Gastrocnemius medialis (tissue), 4 donors: ENCODE results near the gene TMEM164. TPM values are rescaled to one million over a fixed set of nuclear protein-coding genes. Genes with fewer than 3 reads are reported as not detected.

Experiments used
- ATAC-seq, 2 donors: fragments of 150-250 bp; one replicate each; pipeline ENCODE4 v1.9.1; 2016
- DNase-seq, 2 donors: peaks; one replicate each; pipeline ENCODE4 v3.0.0-alpha.2; 2019
- H3K27ac ChIP-seq, 4 donors: fragments of 200-600 bp; sonication (generic); 1 replicate in 1 of 4; 2 replicates in 3 of 4; pipeline ENCODE4 v1.5.1; 2016 to 2018; ENCODE audit warnings: mild to moderate bottlenecking in 2 of 4, moderate library complexity in 1 of 4
- H3K27me3 ChIP-seq, 3 donors: fragments of 200-600 bp; sonication (generic) in 2 of 3; 1 replicate in 1 of 3; 2 replicates in 2 of 3; pipeline versions ENCODE4 v1.5.1 to v1.6.0; 2016 to 2019; ENCODE audit warnings: mild to moderate bottlenecking in 1 of 3, moderate library complexity in 1 of 3
- H3K36me3 ChIP-seq, 2 donors: fragments of 200-600 bp; sonication (generic) in 1 of 2; one replicate each; pipeline ENCODE4 v1.5.1; 2017 to 2018
- H3K4me1 ChIP-seq, 2 donors: fragments of 200-600 bp; sonication (generic) in 1 of 2; one replicate each; pipeline ENCODE4 v1.5.1; 2016 to 2017; ENCODE audit warnings: mild to moderate bottlenecking in 2 of 2
- H3K4me3 ChIP-seq, 4 donors: fragments of 200-600 bp; sonication (generic) in 3 of 4; 1 replicate in 1 of 4; 2 replicates in 3 of 4; pipeline ENCODE4 v1.5.1; 2016 to 2019; ENCODE audit warnings: mild to moderate bottlenecking in 2 of 4
- H3K9me3 ChIP-seq, 3 donors: fragments of 200-600 bp; sonication (generic) in 2 of 3; 1 replicate in 1 of 3; 2 replicates in 2 of 3; pipeline ENCODE4 v1.5.1; 2016 to 2019
- POLR2A ChIP-seq, 2 donors: fragments of 450-650 bp; IDR thresholded peaks; one replicate each; pipeline ENCODE4 v1.6.1; 2017; ENCODE audit warnings: antibody characterized with exemption in 2 of 2, mild to moderate bottlenecking in 2 of 2, moderate library complexity in 2 of 2
- in situ Hi-C, 4 donors: fragments of 200-750 bp; cut with MboI; loops; one replicate each; pipeline versions ENCODE4 v1.15.0 to v1.8.0; 2017; ENCODE audit warnings: low sequenced_read_pairs in 4 of 4
- intact Hi-C: fragments of 100-400 bp; cut with DNase I; formaldehyde crosslinking; loops from one replicate; pipeline ENCODE4 v1.15.1; 2023; ENCODE audit warnings: low total_unique reads
- total RNA-seq, 4 donors: library from RNA; depleted of rRNA; stranded (reverse); fragments of >200 nt; gene quantifications; one replicate each; pipeline versions ENCODE4 v1.1.0 to v1.2.3, GENCODE V29; 2016
- TF ChIP-seq, protein P1 (sequence below), 5 experiments: fragments of 450-650 bp in 3 of 5; fragments of 200-600 bp in 2 of 5; sonication (generic) in 2 of 5; IDR thresholded peaks in 4 of 5; conservative IDR thresholded peaks in 1 of 5; 1 replicate in 4 of 5; 2 replicates in 1 of 5; pipeline ENCODE4 v1.5.1; 2016 to 2019; ENCODE audit warnings: antibody characterized with exemption in 5 of 5, mild to moderate bottlenecking in 3 of 5, moderate library complexity in 3 of 5

The TMEM164 gene
- total RNA-seq, 4 donors from 2014 or later = 40.1 to 61.2 (median 47.3) TPM

DNA sequence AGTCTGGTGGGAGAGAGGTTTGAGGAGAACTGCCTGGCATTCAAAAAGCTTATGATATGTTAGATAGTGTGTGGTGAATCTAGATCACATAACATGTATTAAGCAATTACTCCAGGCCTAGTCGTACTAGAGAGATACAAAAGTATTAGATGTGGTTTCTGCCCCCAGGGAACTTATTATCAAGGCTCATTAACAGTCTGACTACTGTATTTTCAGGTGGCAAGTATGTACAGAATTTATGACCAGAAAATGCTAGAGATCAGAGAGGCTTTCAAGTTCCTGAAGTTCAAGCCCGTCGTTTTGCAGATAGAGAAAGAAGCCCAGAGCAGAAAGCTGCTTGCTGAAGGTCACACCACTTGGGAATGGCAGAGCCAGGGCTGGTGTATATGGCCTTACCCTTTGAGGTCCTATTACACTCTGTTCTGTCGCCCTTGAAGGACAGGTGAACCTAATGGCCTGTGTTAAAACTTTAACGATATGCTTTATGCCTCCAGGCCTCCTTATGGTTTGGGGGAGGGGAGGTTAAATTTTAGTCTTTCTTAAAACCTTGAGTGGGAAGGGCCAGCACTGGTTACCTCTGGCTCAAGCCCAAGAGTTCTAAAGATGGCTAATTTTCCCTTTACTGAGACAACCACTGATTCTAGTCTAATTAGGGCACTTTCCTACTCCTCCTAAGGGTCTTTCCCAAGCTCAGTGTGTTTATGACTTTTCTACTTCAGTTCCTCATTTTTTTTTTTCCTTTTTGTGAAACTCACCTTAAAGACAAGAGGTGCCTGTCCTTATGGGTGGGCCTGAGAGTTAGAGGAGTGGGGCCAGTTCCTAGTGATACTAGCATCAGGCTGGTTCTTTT is 19.9 kb downstream of the TMEM164 start:
- no peaks in the 10 kb centered on the region for H3K36me3 ChIP-seq
- no peak for TF ChIP-seq POLR2A (IDR thresholded peaks at IDR 0.05)
- TF ChIP-seq, protein P1, sequence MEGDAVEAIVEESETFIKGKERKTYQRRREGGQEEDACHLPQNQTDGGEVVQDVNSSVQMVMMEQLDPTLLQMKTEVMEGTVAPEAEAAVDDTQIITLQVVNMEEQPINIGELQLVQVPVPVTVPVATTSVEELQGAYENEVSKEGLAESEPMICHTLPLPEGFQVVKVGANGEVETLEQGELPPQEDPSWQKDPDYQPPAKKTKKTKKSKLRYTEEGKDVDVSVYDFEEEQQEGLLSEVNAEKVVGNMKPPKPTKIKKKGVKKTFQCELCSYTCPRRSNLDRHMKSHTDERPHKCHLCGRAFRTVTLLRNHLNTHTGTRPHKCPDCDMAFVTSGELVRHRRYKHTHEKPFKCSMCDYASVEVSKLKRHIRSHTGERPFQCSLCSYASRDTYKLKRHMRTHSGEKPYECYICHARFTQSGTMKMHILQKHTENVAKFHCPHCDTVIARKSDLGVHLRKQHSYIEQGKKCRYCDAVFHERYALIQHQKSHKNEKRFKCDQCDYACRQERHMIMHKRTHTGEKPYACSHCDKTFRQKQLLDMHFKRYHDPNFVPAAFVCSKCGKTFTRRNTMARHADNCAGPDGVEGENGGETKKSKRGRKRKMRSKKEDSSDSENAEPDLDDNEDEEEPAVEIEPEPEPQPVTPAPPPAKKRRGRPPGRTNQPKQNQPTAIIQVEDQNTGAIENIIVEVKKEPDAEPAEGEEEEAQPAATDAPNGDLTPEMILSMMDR (IDR thresholded peaks at IDR 0.05 in 4 of 5, conservative IDR thresholded peaks at IDR 0.05 in 1 of 5) = no peak
- peak in 1 of 2 donors; percentile 47 for DNase-seq
- peak overlapping the region; percentile 74 to 84 (median 79) for H3K27ac ChIP-seq
- in situ Hi-C loops (no loop called here), intact Hi-C loops (loop anchor here (2.0 to 5.0 kb wide), 2 partner anchors 32 to 119 kb away; no protein-coding TSS in a partner anchor)
- peak; percentile 45 to 76 for ATAC-seq
- H3K4me3 ChIP-seq = no peak overlapping the region
- H3K9me3 ChIP-seq = no peaks in the 10 kb centered on the region
- peaks cover 33 to 39% of the 10 kb centered on the region in 2 donors for H3K4me1 ChIP-seq
- H3K27me3 ChIP-seq = peaks cover 0 to 3% (median 0%) of the 10 kb centered on the region in 3 donors

DNA sequence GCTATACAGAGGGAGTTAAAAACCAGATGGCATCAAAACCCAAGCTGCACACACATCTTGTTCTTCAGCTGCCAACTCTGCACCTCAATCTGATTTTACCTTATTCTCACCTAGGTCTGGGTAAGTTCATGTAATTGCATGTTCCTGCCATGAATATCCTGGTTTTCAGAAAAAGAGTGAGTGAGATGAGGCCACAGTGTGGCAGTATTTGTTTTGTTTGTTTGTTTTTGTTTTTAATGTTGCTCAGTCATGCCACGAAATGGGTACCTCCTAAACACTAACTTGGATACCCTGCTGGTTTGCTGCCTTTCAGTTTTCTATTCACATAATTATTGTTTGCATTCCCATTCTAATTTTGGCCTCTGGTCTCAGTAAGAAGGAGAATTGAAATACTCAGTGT is 22.5 kb downstream of the TMEM164 start:
- in situ Hi-C loops = no loop called here
- Histone ChIP-seq H3K9me3 (no peaks in the 10 kb centered on the region), H3K27me3 (peaks cover 0 to 3% (median 0%) of the 10 kb centered on the region in 3 donors), H3K4me3 (no peak overlapping the region), H3K4me1 (peaks cover 24 to 26% of the 10 kb centered on the region in 2 donors), H3K27ac (peak overlapping the region; percentile 52 to 84 (median 72)), H3K36me3 (no peaks in the 10 kb centered on the region)
- DNase-seq (no peak), ATAC-seq (no peak)
- TF ChIP-seq, protein P1 (IDR thresholded peaks at IDR 0.05 in 4 of 5, conservative IDR thresholded peaks at IDR 0.05 in 1 of 5) = no peak
- no peak for TF ChIP-seq POLR2A (IDR thresholded peaks at IDR 0.05)
- intact Hi-C loops = no loop called here

DNA sequence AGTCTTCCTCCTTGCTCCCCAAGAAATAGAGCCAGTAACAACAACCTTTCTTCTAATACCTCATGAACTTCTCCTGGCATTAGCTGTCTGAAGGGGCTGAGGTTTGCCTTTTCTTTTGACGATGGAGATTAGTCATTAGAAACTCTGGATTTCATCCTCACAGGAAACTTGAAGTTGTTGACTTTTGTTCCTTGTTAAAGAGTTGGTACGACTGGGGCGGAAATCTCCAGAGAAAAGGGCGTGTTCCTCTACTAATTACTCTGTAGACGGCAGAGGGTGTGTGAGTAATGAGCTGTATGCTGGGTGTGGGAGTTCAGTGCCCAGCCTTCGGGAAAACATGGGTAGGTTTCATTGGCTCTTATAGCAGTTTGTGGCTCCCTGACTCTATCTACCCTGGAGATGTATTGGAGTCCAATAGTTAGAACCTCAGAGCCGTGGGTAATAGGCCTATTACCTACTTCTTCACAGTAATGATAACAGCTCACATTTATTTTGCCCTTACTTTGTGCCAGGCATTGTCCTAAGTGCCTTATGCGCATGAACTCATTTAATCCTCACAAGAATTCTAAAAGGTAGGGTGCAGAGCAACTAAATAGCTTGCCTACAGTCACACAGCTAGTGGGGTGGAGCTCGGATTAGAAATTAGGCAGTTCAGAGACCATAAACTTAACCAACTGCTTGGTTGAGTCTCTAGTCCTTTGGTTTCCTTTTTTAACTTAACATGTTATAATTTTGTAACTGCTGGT is 23.4 kb downstream of the TMEM164 start:
- in situ Hi-C loops = no loop called here
- TF ChIP-seq, protein P1 (IDR thresholded peaks at IDR 0.05 in 4 of 5, conservative IDR thresholded peaks at IDR 0.05 in 1 of 5) = no peak
- no peak for TF ChIP-seq POLR2A (IDR thresholded peaks at IDR 0.05)
- Histone ChIP-seq H3K27ac (peak overlapping the region; percentile 52 to 84 (median 72)), H3K27me3 (peaks cover 0 to 3% (median 0%) of the 10 kb centered on the region in 3 donors), H3K36me3 (no peaks in the 10 kb centered on the region), H3K4me3 (no peak overlapping the region), H3K9me3 (no peaks in the 10 kb centered on the region), H3K4me1 (peaks cover 18 to 23% of the 10 kb centered on the region in 2 donors)
- intact Hi-C loops = no loop called here
- ATAC-seq (no peak), DNase-seq (no peak)

DNA sequence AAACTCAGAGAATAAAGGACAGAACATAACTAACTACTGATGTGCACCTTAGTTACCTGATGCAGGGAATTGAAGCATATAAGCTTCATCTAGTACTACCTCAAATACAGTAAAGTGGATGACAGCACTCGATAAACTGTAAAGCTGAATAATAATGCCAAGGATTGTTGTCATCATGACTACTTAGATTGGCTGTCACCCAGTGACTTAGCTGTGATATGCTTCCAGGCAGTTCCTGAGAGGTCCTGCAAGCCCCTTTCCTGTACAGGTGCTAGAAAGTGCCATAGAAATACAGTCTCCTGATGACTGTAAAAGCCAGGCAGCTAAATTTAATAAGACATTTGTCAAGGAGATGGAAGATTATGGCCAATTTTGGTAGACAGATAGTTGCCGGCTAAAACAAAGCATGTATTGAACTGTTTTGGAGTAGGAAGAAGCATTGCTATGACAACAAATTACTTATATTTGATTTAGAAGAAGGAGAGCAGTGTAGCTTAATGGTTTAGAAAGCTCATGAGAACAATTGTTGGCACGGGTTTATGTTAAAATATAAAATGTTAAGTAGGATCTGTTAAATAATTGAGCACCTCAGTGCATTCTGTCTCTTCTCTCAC is 29.7 kb downstream of the TMEM164 start:
- DNase-seq (no peak), ATAC-seq (no peak)
- no peak for TF ChIP-seq POLR2A (IDR thresholded peaks at IDR 0.05)
- TF ChIP-seq, protein P1 (IDR thresholded peaks at IDR 0.05 in 4 of 5, conservative IDR thresholded peaks at IDR 0.05 in 1 of 5) = no peak
- Histone ChIP-seq H3K27ac (peak overlapping the region in 3 of 4 donors; percentile 0 to 72 (median 55)), H3K9me3 (no peaks in the 10 kb centered on the region), H3K27me3 (no peaks in the 10 kb centered on the region), H3K4me1 (peaks cover 3 to 29% of the 10 kb centered on the region in 2 donors), H3K4me3 (no peak overlapping the region), H3K36me3 (no peaks in the 10 kb centered on the region)
- intact Hi-C loops (no loop called here), in situ Hi-C loops (no loop called here)
